Subcutaneous adipose tissue (tissue), 4 donors: Measurements from ENCODE around the gene FBF1. TPM values are rescaled to one million over a fixed set of nuclear protein-coding genes. Genes with fewer than 3 reads are reported as not detected.

Experiments used
- total RNA-seq, 4 donors: library from RNA; depleted of rRNA; stranded (reverse); fragments of >200 nt; gene quantifications; one replicate each; pipeline ENCODE4 v1.1.0, GENCODE V29; 2016
- TF ChIP-seq, protein P1 (sequence below): fragments of 450-650 bp; IDR thresholded peaks from one replicate; pipeline ENCODE4 v1.5.1; 2016; ENCODE audit warnings: low read depth, mild to moderate bottlenecking, control low read depth, antibody characterized with exemption, moderate library complexity

The FBF1 gene
- total RNA-seq, 4 donors from 2014 or later = 3.1 to 8.8 (median 6.7) TPM

DNA sequence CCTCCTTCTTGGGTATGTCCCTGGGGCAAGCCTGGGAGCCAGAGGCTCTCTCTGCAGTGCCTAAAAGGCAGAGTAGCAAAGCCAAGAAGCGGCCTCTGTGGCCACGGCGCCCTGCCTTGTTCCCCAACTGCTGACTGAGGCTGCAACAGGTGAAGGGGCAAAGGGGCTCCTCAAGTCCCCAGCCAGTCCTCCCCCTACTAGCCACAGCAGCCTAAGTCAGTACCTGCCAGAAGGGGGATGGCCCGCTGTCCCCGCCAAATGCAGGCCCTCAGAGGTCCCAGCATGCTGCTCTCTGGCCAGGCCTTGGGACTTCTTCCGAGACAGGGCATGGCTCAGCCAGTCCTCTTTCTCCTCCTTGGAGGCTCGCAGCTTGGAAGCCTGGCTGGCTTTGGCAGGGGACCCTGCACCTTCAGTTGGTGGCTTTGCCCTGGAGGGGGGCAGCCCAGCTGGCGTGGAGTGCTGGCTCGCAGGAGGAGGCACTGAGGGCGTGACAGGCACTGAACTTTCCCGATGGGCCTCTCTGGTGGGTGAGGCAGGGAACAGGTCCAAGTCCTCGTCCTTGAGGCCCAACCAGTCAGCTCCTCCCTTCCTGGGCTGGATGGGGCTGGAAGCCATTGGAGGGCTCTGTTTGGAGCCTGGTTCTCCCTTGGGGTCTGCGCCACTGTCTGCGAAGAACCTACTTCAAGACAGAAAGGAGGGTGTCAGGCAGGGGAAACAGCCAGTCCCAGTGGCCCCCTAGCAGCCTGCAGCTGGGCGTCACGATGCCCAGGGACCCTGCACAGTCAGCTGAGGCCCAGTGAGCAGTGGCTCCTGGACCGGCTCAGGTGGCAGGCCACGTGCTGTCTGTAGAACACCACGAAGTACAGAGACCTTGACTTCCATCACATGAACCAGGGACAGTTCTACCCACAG is 17.6 kb downstream of the FBF1 start:
- TF ChIP-seq, protein P1, sequence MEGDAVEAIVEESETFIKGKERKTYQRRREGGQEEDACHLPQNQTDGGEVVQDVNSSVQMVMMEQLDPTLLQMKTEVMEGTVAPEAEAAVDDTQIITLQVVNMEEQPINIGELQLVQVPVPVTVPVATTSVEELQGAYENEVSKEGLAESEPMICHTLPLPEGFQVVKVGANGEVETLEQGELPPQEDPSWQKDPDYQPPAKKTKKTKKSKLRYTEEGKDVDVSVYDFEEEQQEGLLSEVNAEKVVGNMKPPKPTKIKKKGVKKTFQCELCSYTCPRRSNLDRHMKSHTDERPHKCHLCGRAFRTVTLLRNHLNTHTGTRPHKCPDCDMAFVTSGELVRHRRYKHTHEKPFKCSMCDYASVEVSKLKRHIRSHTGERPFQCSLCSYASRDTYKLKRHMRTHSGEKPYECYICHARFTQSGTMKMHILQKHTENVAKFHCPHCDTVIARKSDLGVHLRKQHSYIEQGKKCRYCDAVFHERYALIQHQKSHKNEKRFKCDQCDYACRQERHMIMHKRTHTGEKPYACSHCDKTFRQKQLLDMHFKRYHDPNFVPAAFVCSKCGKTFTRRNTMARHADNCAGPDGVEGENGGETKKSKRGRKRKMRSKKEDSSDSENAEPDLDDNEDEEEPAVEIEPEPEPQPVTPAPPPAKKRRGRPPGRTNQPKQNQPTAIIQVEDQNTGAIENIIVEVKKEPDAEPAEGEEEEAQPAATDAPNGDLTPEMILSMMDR = no peak

DNA sequence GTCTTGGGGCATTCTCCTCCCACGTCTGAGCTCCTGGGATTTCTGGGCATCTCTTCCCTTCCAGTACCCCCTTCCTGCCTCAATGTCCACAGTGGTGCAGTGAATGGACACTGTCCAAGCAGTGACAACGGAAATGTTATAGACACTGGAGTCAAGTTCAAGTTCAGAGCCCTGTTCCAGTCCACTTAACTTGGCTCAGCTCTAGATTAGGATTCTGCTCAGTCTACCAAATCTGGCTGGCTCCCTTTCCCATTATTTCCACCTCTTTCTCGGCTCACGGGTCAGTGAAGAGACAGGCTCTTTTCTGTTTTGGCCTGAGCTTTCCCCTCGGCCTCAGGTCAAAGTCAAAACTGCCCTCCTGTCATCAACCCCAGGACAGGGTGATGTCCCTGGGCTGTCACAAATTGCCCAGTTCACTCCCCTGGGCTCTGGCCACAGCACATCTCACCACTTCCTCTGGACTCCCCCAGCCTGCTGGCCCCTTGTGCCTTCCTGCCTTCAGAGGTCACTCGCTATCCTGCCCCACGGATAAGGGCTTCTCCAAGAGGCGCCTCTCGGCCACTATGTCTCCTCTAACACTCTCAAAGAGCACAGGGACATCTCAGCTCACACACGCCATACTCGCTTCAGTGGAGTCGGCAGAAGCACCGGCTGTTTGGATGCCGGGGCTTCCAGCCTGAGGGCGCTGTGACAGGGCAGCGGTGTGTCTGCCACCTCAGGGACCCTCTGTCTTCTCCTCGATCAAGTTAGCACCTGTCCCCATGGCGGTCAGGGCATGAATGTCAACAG is 18.5 kb downstream of the FBF1 start:
- TF ChIP-seq, protein P1 = no peak

DNA sequence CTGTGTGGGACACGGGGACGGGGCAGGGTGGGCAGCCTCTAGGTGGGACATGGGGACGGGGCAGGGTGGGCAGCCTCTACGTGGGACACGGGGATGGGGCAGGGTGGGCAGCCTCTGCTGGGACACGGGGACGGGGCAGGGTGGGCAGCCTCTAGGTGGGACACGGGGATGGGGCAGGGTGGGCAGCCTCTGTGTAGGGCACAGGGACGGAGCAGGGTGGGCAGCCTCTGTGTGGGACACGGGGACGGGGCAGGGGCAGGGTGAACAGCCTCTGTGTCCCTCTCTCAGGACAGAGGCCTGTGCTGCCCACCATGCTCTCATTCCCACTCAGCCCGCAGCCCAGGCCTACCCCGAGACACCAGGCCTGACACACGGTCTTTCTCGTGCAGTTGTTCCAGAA is 19.2 kb downstream of the FBF1 start:
- TF ChIP-seq, protein P1 = no peak

DNA sequence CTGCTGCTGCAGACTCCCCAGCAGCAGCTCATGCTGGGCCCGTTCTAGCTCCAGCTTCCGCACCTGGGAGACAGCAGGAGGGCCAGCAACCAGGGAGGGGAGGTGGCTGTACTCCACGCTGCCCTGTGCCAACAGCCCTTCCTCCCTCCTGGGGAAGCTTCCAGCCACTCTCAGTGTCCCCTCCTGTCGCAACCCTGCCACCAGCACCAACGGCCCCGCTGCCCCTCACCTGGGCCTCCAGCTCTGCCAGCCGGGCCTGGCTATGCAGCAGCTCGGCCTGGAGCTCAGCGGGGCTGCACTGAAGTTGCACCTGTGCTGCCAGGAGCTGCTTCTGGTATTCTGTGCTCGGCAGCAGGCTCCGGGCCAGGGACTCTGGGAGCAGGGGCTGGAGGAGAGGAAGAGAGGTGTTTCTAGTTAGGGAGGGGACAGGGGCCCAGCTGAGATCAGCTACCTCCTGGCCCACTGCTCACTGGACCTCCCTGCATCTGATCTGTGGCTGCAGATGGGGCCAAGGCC is 20.7 kb downstream of the FBF1 start:
- TF ChIP-seq, protein P1 = no peak

DNA sequence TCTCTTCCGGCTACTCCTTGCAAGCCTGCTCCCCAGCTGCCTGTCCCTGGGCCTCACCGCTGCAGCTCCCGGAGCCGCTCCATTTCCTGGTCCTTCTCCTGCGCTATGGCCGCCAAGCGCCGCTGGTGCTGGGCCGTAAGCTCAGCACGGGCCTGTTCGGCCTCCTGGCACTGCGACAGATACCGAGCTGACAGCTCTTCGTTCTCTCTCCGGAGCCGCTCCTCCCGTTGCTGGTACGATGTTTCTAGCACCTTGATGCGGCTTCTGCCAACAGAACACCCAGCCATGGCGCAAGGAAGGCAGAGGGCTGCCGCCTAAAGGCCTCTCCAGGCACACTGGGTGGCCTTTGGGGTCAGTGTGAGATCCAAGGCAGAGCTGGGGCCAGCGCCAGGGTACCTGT is 21.2 kb downstream of the FBF1 start:
- TF ChIP-seq, protein P1 = no peak

DNA sequence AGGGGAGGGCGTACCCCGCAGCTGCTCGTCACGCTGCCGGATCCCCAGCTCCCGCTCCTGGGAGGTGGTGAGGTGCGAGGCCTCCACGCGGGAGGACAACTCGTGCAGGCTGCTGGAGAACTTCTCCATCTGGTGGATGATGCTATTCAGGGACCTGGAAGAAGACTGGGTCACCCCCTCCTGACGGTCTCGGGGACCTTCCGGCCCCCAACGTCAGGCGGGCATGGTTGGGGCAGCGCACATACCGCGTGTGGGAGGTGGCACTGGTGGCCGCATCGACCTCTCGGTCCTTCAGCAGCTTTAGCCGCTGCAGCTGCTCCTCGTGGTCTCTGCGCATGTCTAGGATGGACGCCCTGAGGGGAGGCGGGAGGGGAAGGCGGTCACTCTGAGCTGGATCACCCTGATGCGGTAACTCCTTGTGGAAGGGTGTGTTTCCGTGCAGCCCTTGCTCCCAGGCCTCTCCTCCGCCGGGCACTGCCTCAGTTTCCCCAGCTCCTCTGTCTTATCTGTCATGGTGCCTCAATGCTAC is 22.9 kb downstream of the FBF1 start:
- TF ChIP-seq, protein P1 = no peak
